NCI-H2081 (cell line): Measurements from ENCODE around the gene PDGFA.

ENCODE experiments used
- DNase-seq, 2 experiments: peaks; one replicate each; lab custom pipeline; 2025; lab: John Stamatoyannopoulos, UW

Gene PDGFA

GRCh38 chr7:519484-520390 is at the start of gene PDGFA:
PDGFA (minus strand) TSS chr7:519846; CDS start chr7:519001, 845 bp downstream.
- peak; percentile 15 to 50 for DNase-seq

- DNase-seq: no peak
Observed at GRCh38 chr7:568031-568951, 48.6 kb upstream of the PDGFA start.

GRCh38 chr7:567305-567883 is 47.7 kb upstream of the PDGFA start:
- DNase-seq: no peak

- DNase-seq: no peak
Observed at GRCh38 chr7:566100-566499, 46.5 kb upstream of the PDGFA start.

GRCh38 chr7:564176-564865 is 44.7 kb upstream of the PDGFA start:
- DNase-seq: no peak

- no peak for DNase-seq
Observed at GRCh38 chr7:563629-564170, 44.1 kb upstream of the PDGFA start.

- DNase-seq: no peak
Observed at GRCh38 chr7:562789-563628, 43.4 kb upstream of the PDGFA start.

GRCh38 chr7:562374-562675 is 42.7 kb upstream of the PDGFA start:
- DNase-seq: no peak

GRCh38 chr7:561631-562373 is 42.2 kb upstream of the PDGFA start:
- DNase-seq: no peak

- DNase-seq: no peak
Observed at GRCh38 chr7:560966-561630, 41.5 kb upstream of the PDGFA start.

GRCh38 chr7:559396-559705 is 39.7 kb upstream of the PDGFA start:
- DNase-seq: no peak

GRCh38 chr7:557558-557881 is 37.9 kb upstream of the PDGFA start:
- no peak for DNase-seq

- no peak for DNase-seq
Observed at GRCh38 chr7:556837-557557, 37.4 kb upstream of the PDGFA start.

- DNase-seq: no peak
Observed at GRCh38 chr7:556291-556826, 36.7 kb upstream of the PDGFA start.

GRCh38 chr7:555551-556160 is 36.0 kb upstream of the PDGFA start:
- DNase-seq: no peak

- no peak for DNase-seq
Observed at GRCh38 chr7:553636-554111, 34.0 kb upstream of the PDGFA start.

GRCh38 chr7:552868-553635 is 33.4 kb upstream of the PDGFA start:
- no peak for DNase-seq
